Gastroesophageal sphincter (tissue), 4 donors: Measurements from ENCODE around the gene PTPN13. TPM values are rescaled to one million over a fixed set of nuclear protein-coding genes. Genes with fewer than 3 reads are reported as not detected.

ENCODE experiments used
- ATAC-seq: fragments of 150-250 bp; one replicate; pipeline ENCODE4 v1.9.1; 2016; ENCODE audit warnings: mild to moderate bottlenecking, moderate library complexity
- H3K27ac ChIP-seq, 4 donors: fragments of 200-600 bp; sonication (generic) in 3 of 4; 1 replicate in 3 of 4; 2 replicates in 1 of 4; pipeline ENCODE4 v1.5.1; 2016 to 2019
- H3K27me3 ChIP-seq: fragments of 200-600 bp; sonication (generic); one replicate; pipeline ENCODE4 v1.5.1; 2019
- H3K36me3 ChIP-seq, 2 donors: fragments of 200-600 bp; sonication (generic); one replicate each; pipeline ENCODE4 v1.5.1; 2019; ENCODE audit warnings: control low read depth in 1 of 2
- H3K4me1 ChIP-seq, 3 donors: fragments of 200-600 bp; sonication (generic); 1 replicate in 2 of 3; 2 replicates in 1 of 3; pipeline ENCODE4 v1.5.1; 2016 to 2019; ENCODE audit warnings: control low read depth in 2 of 3
- H3K4me3 ChIP-seq, 2 donors: fragments of 200-600 bp; sonication (generic); one replicate each; pipeline ENCODE4 v1.5.1; 2019; ENCODE audit warnings: mild to moderate bottlenecking in 1 of 2, moderate library complexity in 1 of 2
- H3K9me3 ChIP-seq, 3 donors: fragments of 200-600 bp; sonication (generic); one replicate each; pipeline ENCODE4 v1.5.1; 2017 to 2019; ENCODE audit warnings: control low read depth in 2 of 3
- CTCF ChIP-seq, 4 experiments: fragments of 200-600 bp in 2 of 4; fragments of 450-650 bp in 2 of 4; sonication (generic) in 1 of 4; IDR thresholded peaks; one replicate each; pipeline ENCODE4 v1.5.1; 2017 to 2019; ENCODE audit warnings: antibody characterized with exemption in 4 of 4, mild to moderate bottlenecking in 2 of 4, moderate library complexity in 2 of 4
- EP300 ChIP-seq: sonication (generic); formaldehyde crosslinking; IDR thresholded peaks from one replicate; pipeline ENCODE4 v1.6.1; 2017; ENCODE audit warnings: antibody characterized with exemption, mild to moderate bottlenecking
- POLR2A ChIP-seq, 2 donors: fragments of 450-650 bp; IDR thresholded peaks; one replicate each; pipeline ENCODE4 v1.6.1; 2017; ENCODE audit warnings: antibody characterized with exemption in 2 of 2, mild to moderate bottlenecking in 2 of 2, moderate library complexity in 1 of 2
- POLR2AphosphoS5 ChIP-seq: sonication (generic); formaldehyde crosslinking; IDR thresholded peaks from one replicate; pipeline ENCODE4 v1.6.1; 2017; ENCODE audit warnings: antibody characterized with exemption
- WGBS, 2 donors: methylation state at CpG; one replicate each; pipeline ENCODE4 v1.1.5; 2018; ENCODE audit warnings: low coverage in 1 of 2; 5-methylcytosine and 5-hydroxymethylcytosine counted together
- total RNA-seq, 4 donors: library from RNA; depleted of rRNA; stranded (reverse); fragments of >200 nt; gene quantifications; one replicate each; pipeline ENCODE4 v1.1.0, GENCODE V29; 2016

Gene PTPN13
- total RNA-seq, 4 donors from 2014 or later = 12.8 to 22.7 (median 20.7) TPM

DNA sequence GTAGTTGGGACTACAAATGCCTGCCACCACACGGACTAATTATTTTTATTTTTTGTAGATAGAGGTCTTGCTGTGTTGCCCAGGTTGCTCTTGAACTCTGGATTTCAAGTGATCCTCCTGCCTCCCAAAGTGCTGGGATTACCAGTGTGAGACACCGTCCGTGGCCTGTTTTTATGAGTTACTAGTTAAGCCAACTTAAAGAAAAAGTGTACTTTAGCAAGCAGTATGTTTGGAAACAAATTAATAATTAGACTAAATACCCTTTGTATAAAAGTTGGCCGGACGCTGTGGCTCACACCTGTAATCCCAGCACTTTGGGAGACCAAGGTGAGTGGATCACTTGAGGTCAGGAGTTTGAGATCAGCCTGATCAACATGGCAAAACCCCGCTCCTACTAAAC, 14.2 kb upstream of the PTPN13 start:
- TF ChIP-seq POLR2A (IDR thresholded peaks at IDR 0.05) (no peak), CTCF (IDR thresholded peaks at IDR 0.05) (no peak)
- Histone ChIP-seq H3K27ac (no peak overlapping the region), H3K9me3 (no peaks in the 10 kb centered on the region), H3K4me3 (no peak overlapping the region), H3K27me3 (no peaks in the 10 kb centered on the region), H3K4me1 (no peaks in the 10 kb centered on the region), H3K36me3 (no peaks in the 10 kb centered on the region)
- 90 to 91% methylated on average over 2 to 6 of the region's 6 CpGs for WGBS, 2 donors
- ATAC-seq = no peak

- H3K4me1 ChIP-seq = peaks cover 0 to 2% (median 0%) of the 10 kb centered on the region in 3 donors
- no peak overlapping the region for H3K27ac ChIP-seq
- TF ChIP-seq POLR2AphosphoS5 = no peak
- no peak for TF ChIP-seq EP300
- TF ChIP-seq POLR2A (IDR thresholded peaks at IDR 0.05) = no peak
- no peak for TF ChIP-seq CTCF (IDR thresholded peaks at IDR 0.05)
- ATAC-seq = no peak
- no peaks in the 10 kb centered on the region for H3K9me3 ChIP-seq
- no peaks in the 10 kb centered on the region for H3K36me3 ChIP-seq
- no peaks in the 10 kb centered on the region for H3K27me3 ChIP-seq
- WGBS, 2 donors = 43 to 59% methylated on average over 2 of the region's 2 CpGs
- H3K4me3 ChIP-seq = no peak overlapping the region
These were observed 11.7 kb upstream of the PTPN13 start for GRCh38 chr4:86582410-86582809.

DNA sequence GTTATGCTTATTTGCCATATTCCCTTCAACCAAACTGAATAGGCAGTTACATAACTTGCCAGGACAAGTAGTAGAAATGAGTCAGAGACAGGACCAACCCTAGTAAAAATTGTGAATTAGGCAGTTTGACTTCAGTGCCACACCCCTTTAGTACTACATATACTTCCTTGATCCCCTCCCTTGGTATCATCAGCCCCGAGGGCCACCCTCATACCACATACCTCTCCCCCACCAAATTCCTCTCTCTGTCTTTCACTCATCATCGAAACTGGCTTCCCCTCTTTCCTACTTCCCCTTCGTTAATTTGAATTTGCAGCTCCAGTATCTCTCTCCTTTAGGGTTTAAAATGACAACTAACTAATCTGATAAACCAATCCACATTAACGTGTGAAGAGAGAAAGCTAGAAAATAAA, 7.9 kb upstream of the PTPN13 start:
- TF ChIP-seq EP300 (no peak), CTCF (IDR thresholded peaks at IDR 0.05) (no peak), POLR2A (IDR thresholded peaks at IDR 0.05) (no peak), POLR2AphosphoS5 (no peak)
- ATAC-seq = peak; percentile 51
- peaks cover 0 to 6% (median 0%) of the 10 kb centered on the region in 3 donors for H3K4me1 ChIP-seq
- H3K36me3 ChIP-seq = no peaks in the 10 kb centered on the region
- H3K9me3 ChIP-seq = no peaks in the 10 kb centered on the region
- no peaks in the 10 kb centered on the region for H3K27me3 ChIP-seq
- H3K27ac ChIP-seq = no peak overlapping the region
- no peak overlapping the region for H3K4me3 ChIP-seq
- 68 to 86% methylated on average over 4 of the region's 4 CpGs for WGBS, 2 donors

- Histone ChIP-seq H3K4me3 (no peak overlapping the region), H3K4me1 (peaks cover 0 to 6% (median 0%) of the 10 kb centered on the region in 3 donors), H3K9me3 (no peaks in the 10 kb centered on the region), H3K27me3 (no peaks in the 10 kb centered on the region), H3K27ac (peak overlapping the region in 1 of 4 donors; percentile 6), H3K36me3 (no peaks in the 10 kb centered on the region)
- WGBS, 2 donors = 41 to 67% methylated on average over 6 to 7 of the region's 7 CpGs
- TF ChIP-seq POLR2AphosphoS5 = no peak
- no peak for TF ChIP-seq CTCF (IDR thresholded peaks at IDR 0.05)
- TF ChIP-seq EP300 = no peak
- no peak for TF ChIP-seq POLR2A (IDR thresholded peaks at IDR 0.05)
- no peak for ATAC-seq
These were observed 7.3 kb upstream of the PTPN13 start for GRCh38 chr4:86586626-86587380.
